SK-N-SH (cell line): ENCODE results near the gene XRN2. TPM values are rescaled to one million over a fixed set of nuclear protein-coding genes. Genes with fewer than 3 reads are reported as not detected.
"Not testable (repeated sequence)": the region's sequence is repeated elsewhere in the genome, so short reads cannot be mapped to it uniquely, and the experiment has no call there.

Experiments
- CTCF ChIA-PET: fragments of 300-600, 350-600 bp; formaldehyde crosslinking; extraction: SDS; loops from one replicate; lab custom pipeline; 2021; lab: Yijun Ruan, JAX
- POLR2A ChIA-PET: fragments of 350-600 bp; sonication (Branson Sonifier 250); formaldehyde crosslinking; extraction: SDS; loops from one replicate; lab custom pipeline; 2020; ENCODE audit warnings: antibody characterized with exemption, inconsistent platforms; lab: Yijun Ruan, JAX
- DNase-seq: peaks from one replicate; pipeline ENCODE4 v3.0.0; 2012
- H2AFZ ChIP-seq: fragments of 200-600 bp; sonication (generic); 2 replicates; pipeline ENCODE4 v1.8.1; 2016; ENCODE audit warnings: antibody characterized with exemption, mild to moderate bottlenecking, low read depth
- H3F3A ChIP-seq: fragments of 200-600 bp; sonication (generic); replicated peaks from 2 replicates; pipeline ENCODE3; 2016; ENCODE audit warnings: antibody characterized with exemption, mild to moderate bottlenecking; ENCODE audit not compliant: insufficient read depth
- H3K27ac ChIP-seq, 2 experiments: fragments of 200-500 bp in 1 of 2; fragments of 200-600 bp in 1 of 2; sonication (Bioruptor generic) in 1 of 2; sonication (generic), shearing (Covaris generic) in 1 of 2; 2 replicates each; pipeline versions ENCODE4 v1.5.1 to v1.6.1; 2014 to 2016; ENCODE audit warnings: low read depth in 2 of 2, inconsistent platforms in 1 of 2, low read length in 1 of 2, mild to moderate bottlenecking in 1 of 2, mixed read lengths in 1 of 2
- H3K27me3 ChIP-seq: fragments of 200-600 bp; sonication (generic), shearing (Covaris generic); 2 replicates; pipeline ENCODE4 v1.6.1; 2016; ENCODE audit warnings: mixed run types; ENCODE audit not compliant: insufficient read depth
- H3K36me3 ChIP-seq, 2 experiments: fragments of 200-500 bp in 1 of 2; fragments of 200-600 bp in 1 of 2; sonication (Bioruptor generic) in 1 of 2; sonication (generic) in 1 of 2; replicated peaks in 1 of 2; 2 replicates each; pipeline versions ENCODE3 to v1.5.1; 2014 to 2016; ENCODE audit warnings: low read length in 1 of 2, mild to moderate bottlenecking in 1 of 2; ENCODE audit not compliant: insufficient read depth in 2 of 2, control insufficient read depth in 1 of 2
- H3K4me1 ChIP-seq, 2 experiments: fragments of 200-500 bp in 1 of 2; fragments of 200-600 bp in 1 of 2; sonication (Bioruptor generic) in 1 of 2; sonication (generic), shearing (Covaris generic) in 1 of 2; 2 replicates each; pipeline versions ENCODE4 v1.5.1 to v1.6.1; 2014 to 2016; ENCODE audit warnings: low read depth in 1 of 2, low read length in 1 of 2, mixed run types in 1 of 2; ENCODE audit not compliant: insufficient read depth in 2 of 2, control insufficient read depth in 1 of 2
- H3K4me2 ChIP-seq: fragments of 200-600 bp; sonication (generic), shearing (Covaris generic); 2 replicates; pipeline ENCODE4 v1.6.1; 2017; ENCODE audit warnings: mixed run types
- H3K4me3 ChIP-seq, 2 experiments: fragments of 200-500 bp in 1 of 2; fragments of 200-600 bp in 1 of 2; sonication (Bioruptor generic) in 1 of 2; sonication (generic), shearing (Covaris generic) in 1 of 2; 2 replicates each; pipeline versions ENCODE4 v1.5.1 to v1.8.1; 2014 to 2016; ENCODE audit warnings: low read depth in 2 of 2, inconsistent platforms in 1 of 2, low read length in 1 of 2, mild to moderate bottlenecking in 1 of 2, mixed read lengths in 1 of 2, moderate library complexity in 1 of 2
- H3K79me2 ChIP-seq: fragments of 200-600 bp; sonication (generic); 2 replicates; pipeline ENCODE4 v1.8.1; 2017; ENCODE audit warnings: mild to moderate bottlenecking; ENCODE audit not compliant: insufficient read depth
- H3K9ac ChIP-seq: fragments of 200-600 bp; sonication (generic); 2 replicates; pipeline ENCODE4 v1.6.1; 2017; ENCODE audit warnings: mixed run types
- H3K9me2 ChIP-seq: fragments of 200-600 bp; sonication (generic); 2 replicates; pipeline ENCODE4 v1.6.1; 2017; ENCODE audit warnings: mixed run types
- H3K9me3 ChIP-seq: fragments of 200-600 bp; sonication (generic); 2 replicates; pipeline ENCODE4 v1.6.1; 2017; ENCODE audit warnings: mixed run types, mild to moderate bottlenecking, moderate library complexity
- H4K20me1 ChIP-seq: fragments of 200-600 bp; sonication (generic); 2 replicates; pipeline ENCODE4 v1.6.1; 2017; ENCODE audit warnings: mild to moderate bottlenecking, mixed run types; ENCODE audit not compliant: insufficient read depth
- FOXM1 ChIP-seq: IDR thresholded peaks from 2 replicates; pipeline ENCODE4 v1.4.0; 2012; ENCODE audit warnings: low read depth, mild to moderate bottlenecking
- GATA2 ChIP-seq: sonication (generic); formaldehyde crosslinking; IDR thresholded peaks from 2 replicates; pipeline ENCODE4 v1.5.0; 2020; ENCODE audit warnings: mild to moderate bottlenecking, missing genetic modification reagents
- IRF3 ChIP-seq: fragments of 150-350 bp; IDR thresholded peaks from 2 replicates; pipeline ENCODE4 v1.6.1; 2016; ENCODE audit warnings: mild to moderate bottlenecking, low read depth, low read length
- NFIC ChIP-seq: IDR thresholded peaks from 2 replicates; pipeline ENCODE4 v1.4.0; 2012; ENCODE audit warnings: borderline replicate concordance
- PBX3 ChIP-seq: IDR thresholded peaks from 2 replicates; pipeline ENCODE4; 2012
- RCOR1 ChIP-seq: fragments of 150-350 bp; IDR thresholded peaks from 2 replicates; pipeline ENCODE4 v1.6.1; 2017; ENCODE audit warnings: antibody characterized with exemption, low read length
- TAF1 ChIP-seq: IDR thresholded peaks from 2 replicates; pipeline ENCODE4 v1.6.1; 2012; ENCODE audit warnings: low read depth, mild to moderate bottlenecking, low read length, moderate library complexity, borderline replicate concordance
- TCF12 ChIP-seq: IDR thresholded peaks from 2 replicates; pipeline ENCODE4 v1.4.0; 2012
- TEAD4 ChIP-seq: IDR thresholded peaks from 2 replicates; pipeline ENCODE4 v1.4.0; 2012; ENCODE audit warnings: mild to moderate bottlenecking, borderline replicate concordance; ENCODE audit not compliant: insufficient read depth
- ZBTB33 ChIP-seq: IDR thresholded peaks from 2 replicates; pipeline ENCODE4 v1.4.0; 2012; ENCODE audit warnings: low read depth, borderline replicate concordance
- WGBS: methylation state at CpG from one replicate; pipeline ENCODE4 v1.1.6; 2017; ENCODE audit warnings: low lambda C conversion rate; 5-methylcytosine and 5-hydroxymethylcytosine counted together
- polyA plus RNA-seq, 3 experiments: library from polyadenylated mRNA; depleted of rRNA; stranded (reverse); fragments of >200 nt; gene quantifications; 2 replicates each; pipeline ENCODE4 v1.2.3, GENCODE V29; 2012

Gene XRN2
- polyA plus RNA-seq, 1 of the 3 experiments (the other 2 are of a cell fraction) = 44.5 TPM

DNA sequence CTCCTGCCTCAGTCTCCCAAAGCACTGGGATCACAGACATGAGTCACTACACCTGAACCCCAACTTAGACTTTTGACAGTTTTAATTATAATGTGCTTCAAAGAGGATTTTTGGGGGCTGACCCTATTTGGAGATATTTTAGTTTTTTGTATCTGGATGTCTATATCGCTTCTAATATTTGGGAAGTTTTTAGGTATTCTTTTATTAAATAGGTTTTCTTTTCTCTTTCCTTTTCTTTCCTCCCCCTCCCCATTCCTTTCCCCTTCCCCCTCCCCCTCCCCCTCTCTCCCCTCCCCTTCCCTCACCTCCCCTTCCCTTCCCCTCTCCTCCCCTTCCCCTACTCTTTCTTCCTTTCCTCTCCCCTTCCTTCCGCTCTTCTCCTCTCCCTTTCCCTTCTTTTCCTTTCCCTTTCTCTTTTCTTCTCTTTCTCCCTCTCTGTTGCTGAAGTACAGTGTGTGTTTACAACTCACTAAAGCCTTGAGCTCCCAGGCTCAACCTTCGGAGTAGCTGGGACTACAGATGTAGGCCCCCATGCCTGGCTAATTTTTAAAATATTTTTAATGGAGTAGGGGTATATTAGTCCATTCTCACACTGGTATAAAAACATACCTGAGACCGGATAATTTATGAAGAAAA is 118.6 kb downstream of the XRN2 start:
- ChIA-PET CTCF (interaction anchor here (0.5 kb wide), 1 partner anchor 766 kb away, joined by 3 read pairs; no protein-coding TSS in a partner anchor), POLR2A (no interaction called here)
- 25% methylated on average over 4 of the region's 4 CpGs for WGBS
- Histone ChIP-seq H4K20me1 (no peaks in the 10 kb centered on the region), H3K4me2 (no peak overlapping the region), H3K9ac (no peak overlapping the region), H3K4me3 (no peak overlapping the region), H3K79me2 (no peaks in the 10 kb centered on the region), H3K27me3 (no peaks in the 10 kb centered on the region), H3K27ac (no peak overlapping the region), H3K9me2 (no peaks in the 10 kb centered on the region), H3K36me3 (no peaks in the 10 kb centered on the region), H2AFZ (no peak overlapping the region), H3F3A (no peaks in the 10 kb centered on the region), H3K4me1 (no peaks in the 10 kb centered on the region), H3K9me3 (no peaks in the 10 kb centered on the region)
- DNase-seq = no peak
- TF ChIP-seq PBX3 (no peak), TEAD4 (no peak), TAF1 (no peak)
- TF ChIP-seq, all 33 proteins: peak for 0

DNA sequence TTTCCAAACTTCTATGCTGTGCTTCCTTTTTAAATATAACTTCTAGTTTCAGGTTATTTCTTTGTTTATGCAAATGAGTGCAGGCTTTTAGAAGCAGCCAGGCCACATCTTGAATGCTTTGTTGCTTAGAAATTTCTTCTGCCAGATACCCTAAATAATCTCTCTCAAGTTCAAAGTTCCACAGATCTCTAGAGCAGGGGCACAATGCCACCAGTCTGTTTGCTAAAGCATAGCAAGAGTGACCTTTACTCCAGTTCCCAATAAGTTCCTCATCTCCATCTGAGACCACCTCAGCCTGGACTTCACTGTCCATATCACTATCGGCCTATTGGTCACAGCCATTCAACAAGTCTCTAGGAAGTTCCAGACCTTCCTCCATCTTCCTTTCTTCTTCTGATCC is 120.6 kb downstream of the XRN2 start:
- H3K4me1 ChIP-seq, H4K20me1 ChIP-seq, H3K4me2 ChIP-seq, POLR2A ChIA-PET, DNase-seq, H3K4me3 ChIP-seq, H3K27me3 ChIP-seq, H3F3A ChIP-seq, H3K79me2 ChIP-seq, H3K9me2 ChIP-seq, CTCF ChIA-PET, H3K27ac ChIP-seq, H2AFZ ChIP-seq, H3K9ac ChIP-seq, H3K9me3 ChIP-seq, H3K36me3 ChIP-seq: not testable (repeated sequence)
- WGBS = 0% methylated on average over 1 of the region's 1 CpG

- Histone ChIP-seq H3K36me3 (no peaks in the 10 kb centered on the region), H3K27ac (no peak overlapping the region), H3K4me1 (no peaks in the 10 kb centered on the region), H4K20me1 (no peaks in the 10 kb centered on the region), H3K9me3 (no peaks in the 10 kb centered on the region), H3K4me2 (no peak overlapping the region), H3K9ac (no peak overlapping the region), H3K27me3 (no peaks in the 10 kb centered on the region), H3F3A (no peaks in the 10 kb centered on the region), H2AFZ (no peak overlapping the region), H3K4me3 (no peak overlapping the region), H3K9me2 (no peaks in the 10 kb centered on the region), H3K79me2 (no peaks in the 10 kb centered on the region)
- WGBS = 0% methylated on average over 4 of the region's 4 CpGs
- ChIA-PET CTCF (no interaction called here), POLR2A (no interaction called here)
- TF ChIP-seq PBX3 (no peak), FOXM1 (no peak), ZBTB33 (no peak), NFIC (no peak), GATA2 (no peak), TCF12 (no peak), RCOR1 (no peak), IRF3 (no peak)
- DNase-seq = no peak
Observed at GRCh38 chr20:21424846-21425245, 121.7 kb downstream of the XRN2 start.
